Body of pancreas (tissue), 4 donors: ENCODE data around the gene SCNN1G.

ENCODE experiments used
- CTCF ChIP-seq, 7 experiments: fragments of 450-650 bp in 4 of 7; fragments of 200-600 bp in 3 of 7; sonication (generic) in 3 of 7; IDR thresholded peaks; one replicate each; pipeline ENCODE4 v1.5.1; 2016 to 2019; ENCODE audit warnings: antibody characterized with exemption in 7 of 7
- POLR2A ChIP-seq, 3 donors: fragments of 450-650 bp; IDR thresholded peaks; one replicate each; pipeline ENCODE4 v1.6.1; 2016; ENCODE audit warnings: antibody characterized with exemption in 3 of 3, mild to moderate bottlenecking in 2 of 3

- TF ChIP-seq CTCF (IDR thresholded peaks at IDR 0.05), result no peak
- TF ChIP-seq POLR2A (IDR thresholded peaks at IDR 0.05), result no peak
These were observed 17.8 kb upstream of the SCNN1G start for GRCh38 chr16:23164736-23165135.
